Chondrocyte (in vitro differentiated cells): ENCODE results near the gene DNAJA2. TPM values are rescaled to one million over a fixed set of nuclear protein-coding genes. Genes with fewer than 3 reads are reported as not detected.

Experiments
- DNase-seq: peaks from one replicate; pipeline ENCODE4 v3.0.0; 2021; ENCODE audit warnings: mixed read lengths, low spot score
- H3K27ac Mint-ChIP-seq: one replicate; pipeline ENCODE4 v1.8.0; 2021; ENCODE audit warnings: mild to moderate bottlenecking, moderate library complexity, mixed read lengths; ENCODE audit not compliant: unreplicated experiment
- H3K27me3 Mint-ChIP-seq: 2 replicates; pipeline ENCODE4 v1.8.0; 2021; ENCODE audit warnings: low read depth, mixed read lengths
- H3K36me3 Mint-ChIP-seq: 2 replicates; pipeline ENCODE4 v1.8.0; 2021; ENCODE audit warnings: low read depth, mixed read lengths
- H3K4me1 Mint-ChIP-seq: 2 replicates; pipeline ENCODE4 v1.8.0; 2021; ENCODE audit warnings: low read depth, mild to moderate bottlenecking, mixed read lengths
- H3K4me3 Mint-ChIP-seq: one replicate; pipeline ENCODE4 v1.8.0; 2021; ENCODE audit warnings: mild to moderate bottlenecking, moderate library complexity, mixed read lengths; ENCODE audit not compliant: unreplicated experiment
- H3K9me3 Mint-ChIP-seq: 2 replicates; pipeline ENCODE4 v1.8.0; 2021; ENCODE audit warnings: low read depth, mixed read lengths
- CTCF ChIP-seq: fragments of 200-600 bp; sonication (generic); IDR thresholded peaks from 2 replicates; pipeline ENCODE4 v1.5.0; 2021; ENCODE audit warnings: antibody characterized with exemption, mild to moderate bottlenecking, moderate library complexity
- total RNA-seq: library from RNA; stranded (reverse); gene quantifications from 3 replicates; pipeline ENCODE4 v1.2.1, GENCODE V29; 2021

The DNAJA2 gene
- total RNA-seq, 1 donor from 2014 or later: 44.6 TPM

- Mint-ChIP-seq H3K36me3 (peaks cover 37% of the 10 kb centered on the region), H3K4me3 (no peak overlapping the region), H3K4me1 (no peaks in the 10 kb centered on the region), H3K27ac (no peak overlapping the region), H3K27me3 (no peaks in the 10 kb centered on the region), H3K9me3 (no peaks in the 10 kb centered on the region)
- TF ChIP-seq CTCF: no peak
- no peak for DNase-seq
These were observed 46.2 kb downstream of the DNAJA2 start for GRCh38 chr16:46927273-46927672.

GRCh38 chr16:46926470-46927225 is 46.8 kb downstream of the DNAJA2 start:
- TF ChIP-seq CTCF: no peak
- Mint-ChIP-seq H3K4me1 (no peaks in the 10 kb centered on the region), H3K27ac (no peak overlapping the region), H3K4me3 (no peak overlapping the region), H3K36me3 (peaks cover 41% of the 10 kb centered on the region), H3K27me3 (no peaks in the 10 kb centered on the region), H3K9me3 (no peaks in the 10 kb centered on the region)
- no peak for DNase-seq

GRCh38 chr16:46924402-46924801 is 49.1 kb downstream of the DNAJA2 start:
- Mint-ChIP-seq H3K36me3 (peaks cover 40% of the 10 kb centered on the region), H3K4me1 (no peaks in the 10 kb centered on the region), H3K27ac (no peak overlapping the region)

GRCh38 chr16:46923513-46924295 is 49.8 kb downstream of the DNAJA2 start:
- Mint-ChIP-seq H3K36me3 (peaks cover 37% of the 10 kb centered on the region), H3K27ac (no peak overlapping the region), H3K4me1 (no peaks in the 10 kb centered on the region), H3K27me3 (no peaks in the 10 kb centered on the region), H3K4me3 (no peak overlapping the region), H3K9me3 (no peaks in the 10 kb centered on the region)
- DNase-seq: no peak
- no peak for TF ChIP-seq CTCF

More at GRCh38 chr16:46924402-46924801, 49.1 kb downstream of the DNAJA2 start:
- Mint-ChIP-seq H3K27me3 (no peaks in the 10 kb centered on the region), H3K9me3 (no peaks in the 10 kb centered on the region), H3K4me3 (no peak overlapping the region)
- TF ChIP-seq CTCF: no peak
- no peak for DNase-seq

GRCh38 chr16:46922239-46922638 is 51.2 kb downstream of the DNAJA2 start:
- no peaks in the 10 kb centered on the region for H3K27me3 Mint-ChIP-seq

More at GRCh38 chr16:46922239-46922638, 51.2 kb downstream of the DNAJA2 start:
- Mint-ChIP-seq H3K36me3 (peaks cover 35% of the 10 kb centered on the region), H3K27ac (no peak overlapping the region), H3K4me1 (no peaks in the 10 kb centered on the region), H3K9me3 (no peaks in the 10 kb centered on the region), H3K4me3 (no peak overlapping the region)
- DNase-seq: no peak
- TF ChIP-seq CTCF: no peak
